K562 (cell line): ENCODE data around the gene GOPC. TPM values are rescaled to one million over a fixed set of nuclear protein-coding genes. Genes with fewer than 3 reads are reported as not detected.
A peak's percentile ranks its signal among the peaks of the same experiment; 100 is the strongest.

ENCODE experiments used
- ADNP ChIP-seq: fragments of 200-800 bp; sonication (Bioruptor generic); IDR thresholded peaks from 2 replicates; pipeline ENCODE4 v1.6.1; 2016; ENCODE audit warnings: missing genetic modification characterization, missing compliant biosample characterization
- ELF2 ChIP-seq: fragments of 250-450 bp; sonication (Bioruptor Pico); IDR thresholded peaks from 2 replicates; pipeline ENCODE4 v1.5.0; 2021; ENCODE audit warnings: mild to moderate bottlenecking
- FOXM1 ChIP-seq, 2 experiments: fragments of 450-650 bp in 1 of 2; sonication (generic) in 1 of 2; formaldehyde crosslinking in 1 of 2; IDR thresholded peaks; 2 replicates each; pipeline versions ENCODE4 v1.6.1 to v1.9.0; 2017 to 2022; ENCODE audit warnings: low read depth in 2 of 2, mild to moderate bottlenecking in 2 of 2, missing genetic modification reagents in 1 of 2, moderate library complexity in 1 of 2
- HDAC8 ChIP-seq: fragments of 450-650 bp; IDR thresholded peaks from 2 replicates; pipeline ENCODE4 v1.6.1; 2016; ENCODE audit warnings: mild to moderate bottlenecking, missing genetic modification characterization, moderate library complexity, missing compliant biosample characterization
- MTA1 ChIP-seq: fragments of 450-650 bp; IDR thresholded peaks from 2 replicates; pipeline ENCODE4 v1.6.1; 2017; ENCODE audit warnings: borderline replicate concordance
- NELFE ChIP-seq: IDR thresholded peaks from 2 replicates; pipeline ENCODE4 v1.6.1; 2011; ENCODE audit warnings: mild to moderate bottlenecking; ENCODE audit not compliant: insufficient read depth, insufficient read length
- TARDBP ChIP-seq: fragments of 450-650 bp; IDR thresholded peaks from 2 replicates; pipeline ENCODE4 v1.6.1; 2016
- TCF3 ChIP-seq: sonication (generic); formaldehyde crosslinking; IDR thresholded peaks from 2 replicates; pipeline ENCODE4 v1.4.0; 2020; ENCODE audit warnings: mild to moderate bottlenecking, missing genetic modification reagents
- TRIM24 ChIP-seq, 2 experiments: fragments of 450-650 bp; IDR thresholded peaks; 2 replicates each; pipeline ENCODE4 v1.6.1; 2016
- ZNF561 ChIP-seq: fragments of 450-650 bp; formaldehyde crosslinking; conservative IDR thresholded peaks from 2 replicates; pipeline ENCODE4 v1.4.0; 2020; ENCODE audit warnings: mild to moderate bottlenecking, moderate library complexity
- ZNF707 ChIP-seq: fragments of 250-450 bp; sonication (Bioruptor Pico); conservative IDR thresholded peaks from 2 replicates; pipeline ENCODE4 v1.8.0; 2022; ENCODE audit warnings: inconsistent platforms, mild to moderate bottlenecking, moderate library complexity
- ZNF717 ChIP-seq: fragments of 250-450 bp; sonication (Bioruptor Pico); IDR thresholded peaks from 2 replicates; pipeline ENCODE4 v1.5.0; 2021
- ZNF766 ChIP-seq: fragments of 200-800 bp; sonication (Bioruptor generic); conservative IDR thresholded peaks from 2 replicates; pipeline ENCODE4 v1.6.1; 2016; ENCODE audit warnings: missing genetic modification characterization, missing compliant biosample characterization
- polyA plus RNA-seq, 8 experiments: library from polyadenylated mRNA; depleted of rRNA in 4 of 8; stranded (reverse) in 5 of 8; unstranded in 3 of 8; fragments of >200 nt; fragmentation: Nextera tagmentation in 2 of 8; fragmentation: Illumina TruSeq in 1 of 8; extraction: Ambion mirVana in 2 of 8; extraction: Trizol in 1 of 8; gene quantifications; 2 replicates each; pipeline versions ENCODE4 v1.2.1 to v1.2.3, GENCODE V29; 2011 to 2014; ENCODE audit warnings: inconsistent platforms in 1 of 8, missing spikeins in 1 of 8
- total RNA-seq, 7 experiments: library from RNA; depleted of rRNA in 6 of 7; stranded (reverse); fragments of >200 nt in 6 of 7; fragmentation: Illumina TruSeq in 2 of 7; extraction: Trizol in 2 of 7; gene quantifications; 2 replicates each; pipeline versions ENCODE4 v1.2.1 to v1.2.3, GENCODE V29; 2011 to 2021; ENCODE audit warnings: low replicate concordance in 1 of 7
- TF ChIP-seq, protein P1 (sequence below), 2 experiments: fragments of 450-650 bp; IDR thresholded peaks; 2 replicates each; pipeline ENCODE4 v1.6.1; 2016; ENCODE audit warnings: mild to moderate bottlenecking in 2 of 2, borderline replicate concordance in 1 of 2, low read depth in 1 of 2, moderate library complexity in 1 of 2
- TF ChIP-seq, protein P2 (sequence below), 2 experiments: fragments of 450-650 bp; IDR thresholded peaks; 2 replicates each; pipeline ENCODE4 v1.6.1; 2016
- TF ChIP-seq, protein P3 (sequence below): fragments of 200-400 bp; formaldehyde crosslinking; IDR thresholded peaks from 2 replicates; pipeline ENCODE4 v1.6.1; 2017; ENCODE audit warnings: mild to moderate bottlenecking, low read depth, low read length, moderate library complexity

The GOPC gene
- total and polyA plus RNA-seq, 9 of the 15 experiments (the other 6 are each of a cell fraction or from before 2014, with no cell fraction given) = 10.0 to 32.2 (median 25.6) TPM

DNA sequence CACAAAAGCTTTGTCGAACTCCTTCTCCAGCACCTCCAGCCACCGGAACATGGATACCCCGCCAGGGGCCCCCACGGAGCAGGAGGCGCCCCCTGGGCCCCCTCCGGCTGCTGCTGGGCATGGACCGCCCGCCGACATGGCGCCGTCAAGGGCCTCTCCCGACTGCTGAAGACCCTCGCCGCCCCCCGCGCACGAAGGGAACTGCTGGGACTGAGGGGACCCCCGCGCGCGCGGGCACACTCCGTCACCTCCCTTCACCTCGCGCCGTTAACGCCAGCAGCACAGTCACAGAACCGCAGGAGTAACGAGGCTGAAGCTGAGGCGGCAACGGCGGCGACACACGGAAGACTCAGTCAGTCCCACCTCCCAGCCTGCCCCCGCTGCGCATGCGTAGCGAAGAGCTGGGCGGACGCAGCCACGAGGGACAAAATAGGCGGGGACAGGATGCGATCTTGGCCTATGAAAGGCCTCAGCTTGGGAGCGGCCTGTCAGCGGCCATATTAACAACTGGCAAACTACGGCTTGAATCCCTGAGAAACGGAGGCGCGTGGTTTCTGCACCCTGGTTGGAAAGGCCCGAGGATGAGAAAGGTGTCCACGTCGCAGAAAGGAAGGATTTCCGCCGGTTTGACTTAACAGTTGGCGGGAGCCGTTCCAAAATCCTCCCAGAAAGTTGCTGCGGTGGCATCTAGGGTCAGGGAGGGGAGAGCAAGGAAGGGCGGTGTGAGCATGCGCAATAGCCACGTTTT is at the start of gene GOPC (continued):
- TF ChIP-seq, protein P1, sequence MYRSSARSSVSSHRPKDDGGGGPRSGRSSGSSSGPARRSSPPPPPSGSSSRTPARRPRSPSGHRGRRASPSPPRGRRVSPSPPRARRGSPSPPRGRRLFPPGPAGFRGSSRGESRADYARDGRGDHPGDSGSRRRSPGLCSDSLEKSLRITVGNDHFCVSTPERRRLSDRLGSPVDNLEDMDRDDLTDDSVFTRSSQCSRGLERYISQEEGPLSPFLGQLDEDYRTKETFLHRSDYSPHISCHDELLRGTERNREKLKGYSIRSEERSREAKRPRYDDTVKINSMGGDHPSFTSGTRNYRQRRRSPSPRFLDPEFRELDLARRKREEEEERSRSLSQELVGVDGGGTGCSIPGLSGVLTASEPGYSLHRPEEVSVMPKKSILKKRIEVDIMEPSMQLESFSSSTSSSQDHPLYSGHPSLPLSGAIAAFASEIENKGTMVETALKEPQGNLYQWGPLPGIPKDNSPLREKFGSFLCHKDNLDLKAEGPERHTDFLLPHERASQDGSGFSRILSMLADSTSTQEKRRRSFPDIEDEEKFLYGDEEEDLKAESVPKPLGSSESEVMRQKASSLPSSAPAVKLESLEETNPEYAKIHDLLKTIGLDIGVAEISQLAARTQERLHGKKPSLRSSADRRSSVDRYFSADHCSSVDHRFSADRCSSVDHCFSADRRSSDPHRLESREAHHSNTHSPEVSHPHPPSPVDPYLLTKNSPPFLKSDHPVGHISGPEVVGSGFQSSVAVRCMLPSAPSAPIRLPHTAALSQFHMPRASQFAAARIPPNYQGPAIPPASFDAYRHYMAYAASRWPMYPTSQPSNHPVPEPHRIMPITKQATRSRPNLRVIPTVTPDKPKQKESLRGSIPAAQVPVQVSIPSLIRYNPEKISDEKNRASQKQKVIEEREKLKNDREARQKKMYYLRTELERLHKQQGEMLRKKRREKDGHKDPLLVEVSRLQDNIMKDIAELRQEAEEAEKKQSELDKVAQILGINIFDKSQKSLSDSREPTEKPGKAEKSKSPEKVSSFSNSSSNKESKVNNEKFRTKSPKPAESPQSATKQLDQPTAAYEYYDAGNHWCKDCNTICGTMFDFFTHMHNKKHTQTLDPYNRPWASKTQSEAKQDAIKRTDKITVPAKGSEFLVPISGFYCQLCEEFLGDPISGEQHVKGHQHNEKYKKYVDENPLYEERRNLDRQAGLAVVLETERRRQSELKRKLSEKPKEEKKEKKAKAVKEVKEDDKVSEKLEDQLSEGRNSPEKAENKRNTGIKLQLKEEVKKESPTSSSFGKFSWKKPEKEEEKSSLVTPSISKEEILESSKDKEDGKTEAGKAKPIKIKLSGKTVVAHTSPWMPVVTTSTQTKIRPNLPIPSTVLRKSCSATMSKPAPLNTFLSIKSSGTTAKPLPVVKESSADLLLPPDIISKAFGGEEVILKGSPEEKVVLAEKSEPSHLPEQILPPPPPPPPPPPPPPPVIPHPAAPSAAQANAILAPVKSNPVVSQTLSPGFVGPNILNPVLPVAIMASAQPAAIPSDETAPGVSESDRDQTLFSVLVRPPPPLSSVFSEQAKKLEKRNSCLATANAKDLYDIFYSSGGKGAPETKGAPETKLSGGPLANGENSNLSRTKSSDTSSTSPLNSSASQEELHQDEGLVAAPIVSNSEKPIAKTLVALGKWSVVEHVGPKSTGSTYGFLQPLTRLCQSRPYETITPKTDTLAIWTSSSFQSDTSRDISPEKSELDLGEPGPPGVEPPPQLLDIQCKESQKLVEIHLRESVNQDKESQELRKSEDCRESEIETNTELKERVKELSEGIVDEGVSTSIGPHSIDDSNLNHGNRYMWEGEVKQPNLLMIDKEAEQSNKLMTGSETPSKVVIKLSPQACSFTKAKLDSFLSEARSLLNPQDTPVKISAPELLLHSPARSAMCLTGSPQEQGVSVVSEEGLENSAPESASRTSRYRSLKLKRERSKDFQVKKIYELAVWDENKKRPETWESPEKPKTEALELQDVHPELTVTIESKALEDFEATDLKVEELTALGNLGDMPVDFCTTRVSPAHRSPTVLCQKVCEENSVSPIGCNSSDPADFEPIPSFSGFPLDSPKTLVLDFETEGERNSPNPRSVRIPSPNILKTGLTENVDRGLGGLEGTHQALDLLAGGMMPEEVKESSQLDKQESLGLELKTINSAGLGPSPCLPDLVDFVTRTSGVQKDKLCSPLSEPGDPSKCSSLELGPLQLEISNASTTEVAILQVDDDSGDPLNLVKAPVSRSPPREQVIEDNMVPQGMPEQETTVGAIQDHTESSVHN (IDR thresholded peaks at IDR 0.05; ENCODE audit: borderline replicate concordance in 1 of 2, low read depth in 1 of 2) = no peak
- TF ChIP-seq ZNF717 = no peak
- no peak for TF ChIP-seq ZNF561
- TF ChIP-seq, protein P2, sequence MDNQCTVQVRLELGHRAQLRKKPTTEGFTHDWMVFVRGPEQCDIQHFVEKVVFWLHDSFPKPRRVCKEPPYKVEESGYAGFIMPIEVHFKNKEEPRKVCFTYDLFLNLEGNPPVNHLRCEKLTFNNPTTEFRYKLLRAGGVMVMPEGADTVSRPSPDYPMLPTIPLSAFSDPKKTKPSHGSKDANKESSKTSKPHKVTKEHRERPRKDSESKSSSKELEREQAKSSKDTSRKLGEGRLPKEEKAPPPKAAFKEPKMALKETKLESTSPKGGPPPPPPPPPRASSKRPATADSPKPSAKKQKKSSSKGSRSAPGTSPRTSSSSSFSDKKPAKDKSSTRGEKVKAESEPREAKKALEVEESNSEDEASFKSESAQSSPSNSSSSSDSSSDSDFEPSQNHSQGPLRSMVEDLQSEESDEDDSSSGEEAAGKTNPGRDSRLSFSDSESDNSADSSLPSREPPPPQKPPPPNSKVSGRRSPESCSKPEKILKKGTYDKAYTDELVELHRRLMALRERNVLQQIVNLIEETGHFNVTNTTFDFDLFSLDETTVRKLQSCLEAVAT (IDR thresholded peaks at IDR 0.05) = peak in 1 of 2 experiments; percentile 57; a peak in 1 of 4 replicates
- no peak for TF ChIP-seq TARDBP
- no peak for TF ChIP-seq ZNF707 (CRISPR knock-in tag)
- TF ChIP-seq, protein P3, sequence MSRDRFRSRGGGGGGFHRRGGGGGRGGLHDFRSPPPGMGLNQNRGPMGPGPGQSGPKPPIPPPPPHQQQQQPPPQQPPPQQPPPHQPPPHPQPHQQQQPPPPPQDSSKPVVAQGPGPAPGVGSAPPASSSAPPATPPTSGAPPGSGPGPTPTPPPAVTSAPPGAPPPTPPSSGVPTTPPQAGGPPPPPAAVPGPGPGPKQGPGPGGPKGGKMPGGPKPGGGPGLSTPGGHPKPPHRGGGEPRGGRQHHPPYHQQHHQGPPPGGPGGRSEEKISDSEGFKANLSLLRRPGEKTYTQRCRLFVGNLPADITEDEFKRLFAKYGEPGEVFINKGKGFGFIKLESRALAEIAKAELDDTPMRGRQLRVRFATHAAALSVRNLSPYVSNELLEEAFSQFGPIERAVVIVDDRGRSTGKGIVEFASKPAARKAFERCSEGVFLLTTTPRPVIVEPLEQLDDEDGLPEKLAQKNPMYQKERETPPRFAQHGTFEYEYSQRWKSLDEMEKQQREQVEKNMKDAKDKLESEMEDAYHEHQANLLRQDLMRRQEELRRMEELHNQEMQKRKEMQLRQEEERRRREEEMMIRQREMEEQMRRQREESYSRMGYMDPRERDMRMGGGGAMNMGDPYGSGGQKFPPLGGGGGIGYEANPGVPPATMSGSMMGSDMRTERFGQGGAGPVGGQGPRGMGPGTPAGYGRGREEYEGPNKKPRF = no peak
- TF ChIP-seq HDAC8 (tag) = no peak
- peak in 1 of 2 experiments; percentile 46; a peak in 1 of 4 replicates for TF ChIP-seq TRIM24 (IDR thresholded peaks at IDR 0.05)
- peak; percentile 80; the same call in 1 of the 2 replicates for TF ChIP-seq ZNF766
- peak; percentile 40 for TF ChIP-seq TCF3 (CRISPR knock-in tag)
- no peak for TF ChIP-seq ADNP (tag)
- no peak for TF ChIP-seq MTA1
- TF ChIP-seq FOXM1 (IDR thresholded peaks at IDR 0.05; ENCODE audit: low read depth) = no peak
- TF ChIP-seq FOXM1 (CRISPR knock-in tag; IDR thresholded peaks at IDR 0.05; ENCODE audit: low read depth) = peak; percentile 74; the same call in 1 of the 2 replicates
- no peak for TF ChIP-seq ELF2 (CRISPR knock-in tag)
- no peak for TF ChIP-seq NELFE
